Pancreas (tissue), 10 donors: ENCODE results near the gene INPPL1. TPM values are rescaled to one million over a fixed set of nuclear protein-coding genes. Genes with fewer than 3 reads are reported as not detected.

Experiments
- ATAC-seq, 4 donors: fragments of 200-7000 bp; cut with Tn5 transposase; one replicate each; pipeline versions ENCODE4 v1.8.0 to v1.9.1; 2020; ENCODE audit warnings: mild to moderate bottlenecking in 4 of 4, moderate library complexity in 4 of 4
- DNase-seq, 6 donors: peaks; one replicate each; pipeline ENCODE4 v3.0.0-alpha.2; 2020
- FAIRE-seq: peaks from 2 replicates; lab custom pipeline; 2012; peaks lifted over from hg19 to GRCh38; lab: Jason Lieb, UNC
- H3K27ac ChIP-seq, 4 donors: fragments of 200-600 bp; sonication (generic); 1 replicate in 3 of 4; 2 replicates in 1 of 4; pipeline versions ENCODE4 v1.5.0 to v1.8.0; 2020
- H3K27me3 ChIP-seq, 4 donors: fragments of 200-600 bp; one replicate each; pipeline ENCODE4 v1.8.0; 2021
- H3K36me3 ChIP-seq, 3 donors: fragments of 200-600 bp; sonication (generic) in 1 of 3; one replicate each; pipeline versions ENCODE4 v1.5.0 to v1.8.0; 2020 to 2021
- H3K4me1 ChIP-seq, 3 donors: fragments of 200-600 bp; one replicate each; pipeline ENCODE4 v1.8.0; 2021
- H3K4me3 ChIP-seq, 4 donors: fragments of 200-600 bp; sonication (generic) in 2 of 4; one replicate each; pipeline versions ENCODE4 v1.5.0 to v1.8.0; 2020 to 2021
- H3K9me3 ChIP-seq, 4 donors: fragments of 200-600 bp; one replicate each; pipeline ENCODE4 v1.8.0; 2021
- CTCF ChIP-seq, 4 donors: fragments of 200-600 bp; sonication (generic) in 3 of 4; IDR thresholded peaks; one replicate each; pipeline versions ENCODE4 v1.5.0 to v1.8.0; 2021; ENCODE audit warnings: antibody characterized with exemption in 4 of 4
- WGBS, 2 donors: extraction: QIAGEN DNeasy Blood & Tissue Kit; methylation state at CpG; one replicate each; pipeline ENCODE4 v1.1.7; 2013; 5-methylcytosine and 5-hydroxymethylcytosine counted together
- intact Hi-C, 3 donors: fragments of 100-400 bp; cut with DNase I; formaldehyde crosslinking; loops; one replicate each; pipeline versions ENCODE4 v1.11.1 to v1.14.2; 2022
- polyA plus RNA-seq, 2 donors: library from polyadenylated mRNA; stranded (reverse); fragments of 200-250 nt; gene quantifications; one replicate each; pipeline ENCODE4 v1.2.3, GENCODE V29; 2013
- total RNA-seq, 6 donors: library from RNA; stranded (reverse); fragmentation: NEBNext Ultra II Directional in 4 of 6; extraction: Animal tissue kit (Norgen Biotek cat#: 25700) in 4 of 6; gene quantifications; one replicate each; pipeline versions ENCODE4 v1.2.1 to v1.2.4, GENCODE V29; 2021 to 2023
- donor health status: healthy with polysubstance abuse.
- donor health status: DM: no; HTN: no; CAD: no; lungs with moderate emphysema.
- donor health status: DM: no; HTN: no; CAD: no.
- donor health status: control.
- donor health status: control.
- donor health status: Bipolar disorder and iron deficiency.
- donor health status: DM: yes; HTN: yes; CAD: no.
- donor health status: DM: no; HTN: no; CAD: no.
- donor health status: DM: no; HTN: no; CAD: no.
- donor health status: DM: yes; HTN: yes; CAD: no.

INPPL1 gene
- total and polyA plus RNA-seq, 8 donors, result 46.3 to 131 (median 62.7) TPM

GRCh38 chr11:72221386-72222075 lies 3.0 kb upstream of the INPPL1 start:
- no peaks in the 10 kb centered on the region for H3K27me3 ChIP-seq
- H3K4me1 ChIP-seq, result peaks cover 0 to 10% (median 0%) of the 10 kb centered on the region in 3 donors
- H3K36me3 ChIP-seq, result no peaks in the 10 kb centered on the region
- no peak overlapping the region for H3K4me3 ChIP-seq
- WGBS, 2 donors, result 88 to 92% methylated on average over 7 of the region's 7 CpGs
- H3K27ac ChIP-seq, result no peak overlapping the region
- ATAC-seq (no peak), FAIRE-seq (no peak), DNase-seq (peak in 4 of 6 donors; percentile 20 to 58 (median 32))
- H3K9me3 ChIP-seq, result no peaks in the 10 kb centered on the region
- no peak for TF ChIP-seq CTCF (IDR thresholded peaks at IDR 0.05)
- intact Hi-C loops, result no loop called here

- Histone ChIP-seq H3K27me3 (no peaks in the 10 kb centered on the region), H3K4me1 (peaks cover 0 to 10% (median 0%) of the 10 kb centered on the region in 3 donors), H3K36me3 (no peaks in the 10 kb centered on the region), H3K4me3 (peak overlapping the region in 3 of 4 donors; percentile 63 to 87 (median 77)), H3K9me3 (no peaks in the 10 kb centered on the region), H3K27ac (peak overlapping the region; percentile 86 to 99 (median 93))
- DNase-seq (peak in 3 of 6 donors; percentile 19 to 45 (median 22)), FAIRE-seq (no peak), ATAC-seq (no peak)
- no peak for TF ChIP-seq CTCF (IDR thresholded peaks at IDR 0.05)
- intact Hi-C loops, result no loop called here
- whole genome bisulfite sequencing, 2 donors, result 60 to 73% methylated on average over 6 of the region's 6 CpGs
Observed at GRCh38 chr11:72222106-72222891, 2.3 kb upstream of the INPPL1 start.

GRCh38 chr11:72222907-72223614 lies 1.5 kb upstream of the INPPL1 start:
- DNase-seq (peak; percentile 94 to 96 (median 95)), FAIRE-seq (no peak), ATAC-seq (peak; percentile 88 to 94 (median 90))
- peaks cover 0 to 10% (median 0%) of the 10 kb centered on the region in 3 donors for H3K4me1 ChIP-seq
- peak in 1 of 4 donors; percentile 8 for TF ChIP-seq CTCF (IDR thresholded peaks at IDR 0.05)
- H3K27me3 ChIP-seq, result no peaks in the 10 kb centered on the region
- H3K27ac ChIP-seq, result peak overlapping the region; percentile 86 to 99 (median 93)
- H3K4me3 ChIP-seq, result peak overlapping the region; percentile 63 to 87 (median 72)
- no peaks in the 10 kb centered on the region for H3K9me3 ChIP-seq
- intact Hi-C loops, result no loop called here
- 0 to 1% methylated on average over 40 to 47 of the region's 47 CpGs for WGBS, 2 donors
- peaks cover 0 to under 1% (median 0%) of the 10 kb centered on the region in 3 donors for H3K36me3 ChIP-seq

- Histone ChIP-seq H3K4me1 (peaks cover 0 to 10% (median 0%) of the 10 kb centered on the region in 3 donors), H3K27me3 (no peaks in the 10 kb centered on the region), H3K4me3 (peak overlapping the region; percentile 63 to 87 (median 72)), H3K36me3 (peaks cover 0 to 9% (median 4%) of the 10 kb centered on the region in 3 donors), H3K27ac (peak overlapping the region; percentile 86 to 99 (median 93)), H3K9me3 (no peaks in the 10 kb centered on the region)
- ATAC-seq (peak; percentile 70 to 79 (median 78)), DNase-seq (peak in 5 of 6 donors; percentile 53 to 90 (median 80)), FAIRE-seq (no peak)
- 1% methylated on average over 46 to 84 of the region's 84 CpGs for WGBS, 2 donors
- intact Hi-C loops, result no loop called here
- TF ChIP-seq CTCF (IDR thresholded peaks at IDR 0.05), result no peak
Observed at GRCh38 chr11:72223615-72224563, 678 bp upstream of the INPPL1 start.
